Type B pancreatic cell (in vitro differentiated cells): ENCODE data around the gene TOX3. TPM values are rescaled to one million over a fixed set of nuclear protein-coding genes. Genes with fewer than 3 reads are reported as not detected.

Experiments used
- DNase-seq: peaks from one replicate; pipeline ENCODE4 v3.0.0; 2021; ENCODE audit warnings: mixed read lengths; ENCODE audit not compliant: unreplicated experiment; ENCODE audit errors: extremely low spot score
- H3K27ac Mint-ChIP-seq: 2 replicates; pipeline ENCODE4 v1.8.0; 2021; ENCODE audit warnings: mild to moderate bottlenecking, mixed read lengths
- H3K27me3 Mint-ChIP-seq: 2 replicates; pipeline ENCODE4 v1.8.0; 2021; ENCODE audit warnings: mixed read lengths
- H3K36me3 Mint-ChIP-seq: 2 replicates; pipeline ENCODE4 v1.8.0; 2021; ENCODE audit warnings: mixed read lengths
- H3K4me1 Mint-ChIP-seq: one replicate; pipeline ENCODE4 v1.8.0; 2021; ENCODE audit warnings: mixed read lengths; ENCODE audit not compliant: unreplicated experiment
- H3K4me3 Mint-ChIP-seq: 2 replicates; pipeline ENCODE4 v1.8.0; 2021; ENCODE audit warnings: mild to moderate bottlenecking, mixed read lengths
- H3K9me3 Mint-ChIP-seq: 2 replicates; pipeline ENCODE4 v1.8.0; 2021; ENCODE audit warnings: mixed read lengths
- total RNA-seq: library from RNA; stranded (reverse); gene quantifications from 2 replicates; pipeline ENCODE4 v1.2.1, GENCODE V29; 2021; ENCODE audit warnings: low replicate concordance
- TF ChIP-seq, protein P1 (sequence below): fragments of 200-600 bp; sonication (generic); conservative IDR thresholded peaks from 2 replicates; pipeline ENCODE4 v1.5.0; 2021; ENCODE audit warnings: antibody characterized with exemption, mild to moderate bottlenecking

TOX3 gene
- total RNA-seq, 1 donor from 2014 or later, result 18.4 TPM

DNA sequence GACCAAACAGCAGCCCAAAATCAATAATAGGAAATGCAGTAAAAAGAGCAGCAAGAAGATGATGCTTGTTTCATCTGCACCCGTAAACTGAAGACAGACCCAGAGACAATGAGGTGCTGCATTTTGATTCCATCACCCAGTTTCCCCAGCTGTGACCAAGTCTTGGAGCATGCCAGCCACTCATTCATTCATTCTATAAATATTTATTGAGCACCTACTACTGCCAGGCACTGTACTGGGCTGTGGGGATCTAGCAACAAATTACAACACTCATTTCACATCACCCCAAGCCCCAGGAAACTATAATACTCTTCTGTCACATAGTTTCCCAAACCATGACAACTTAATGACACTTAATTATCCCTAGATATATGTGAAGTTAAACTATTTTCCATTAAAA, 79.2 kb downstream of the TOX3 start:
- Mint-ChIP-seq H3K4me1 (peaks cover 6% of the 10 kb centered on the region), H3K4me3 (no peak overlapping the region), H3K36me3 (no peaks in the 10 kb centered on the region), H3K27me3 (peaks cover 64% of the 10 kb centered on the region), H3K9me3 (no peaks in the 10 kb centered on the region), H3K27ac (no peak overlapping the region)
- TF ChIP-seq, protein P1, sequence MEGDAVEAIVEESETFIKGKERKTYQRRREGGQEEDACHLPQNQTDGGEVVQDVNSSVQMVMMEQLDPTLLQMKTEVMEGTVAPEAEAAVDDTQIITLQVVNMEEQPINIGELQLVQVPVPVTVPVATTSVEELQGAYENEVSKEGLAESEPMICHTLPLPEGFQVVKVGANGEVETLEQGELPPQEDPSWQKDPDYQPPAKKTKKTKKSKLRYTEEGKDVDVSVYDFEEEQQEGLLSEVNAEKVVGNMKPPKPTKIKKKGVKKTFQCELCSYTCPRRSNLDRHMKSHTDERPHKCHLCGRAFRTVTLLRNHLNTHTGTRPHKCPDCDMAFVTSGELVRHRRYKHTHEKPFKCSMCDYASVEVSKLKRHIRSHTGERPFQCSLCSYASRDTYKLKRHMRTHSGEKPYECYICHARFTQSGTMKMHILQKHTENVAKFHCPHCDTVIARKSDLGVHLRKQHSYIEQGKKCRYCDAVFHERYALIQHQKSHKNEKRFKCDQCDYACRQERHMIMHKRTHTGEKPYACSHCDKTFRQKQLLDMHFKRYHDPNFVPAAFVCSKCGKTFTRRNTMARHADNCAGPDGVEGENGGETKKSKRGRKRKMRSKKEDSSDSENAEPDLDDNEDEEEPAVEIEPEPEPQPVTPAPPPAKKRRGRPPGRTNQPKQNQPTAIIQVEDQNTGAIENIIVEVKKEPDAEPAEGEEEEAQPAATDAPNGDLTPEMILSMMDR, result no peak
- DNase-seq, result no peak

DNA sequence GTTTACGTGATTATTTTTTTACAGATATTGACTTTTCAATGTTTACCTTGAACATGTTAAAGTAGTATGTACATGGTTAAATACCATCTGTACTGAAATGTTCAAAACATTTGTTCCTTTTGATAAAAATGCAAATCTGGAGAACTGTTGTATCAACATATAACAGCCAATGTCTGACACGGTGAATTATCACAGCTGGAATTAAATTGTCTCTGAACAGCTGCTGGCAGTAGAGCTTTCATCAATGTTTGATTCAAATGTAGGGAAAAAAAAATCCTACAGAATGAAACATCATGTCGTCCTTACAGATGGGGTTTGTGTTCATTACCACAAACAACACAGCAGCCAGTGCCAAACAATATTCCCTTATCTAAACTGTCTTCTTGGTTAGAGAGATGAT, 79.9 kb downstream of the TOX3 start:
- Mint-ChIP-seq H3K27ac (no peak overlapping the region), H3K4me3 (no peak overlapping the region), H3K27me3 (peaks cover 62% of the 10 kb centered on the region), H3K4me1 (peaks cover 9% of the 10 kb centered on the region), H3K36me3 (no peaks in the 10 kb centered on the region), H3K9me3 (no peaks in the 10 kb centered on the region)
- TF ChIP-seq, protein P1, result no peak
- no peak for DNase-seq

DNA sequence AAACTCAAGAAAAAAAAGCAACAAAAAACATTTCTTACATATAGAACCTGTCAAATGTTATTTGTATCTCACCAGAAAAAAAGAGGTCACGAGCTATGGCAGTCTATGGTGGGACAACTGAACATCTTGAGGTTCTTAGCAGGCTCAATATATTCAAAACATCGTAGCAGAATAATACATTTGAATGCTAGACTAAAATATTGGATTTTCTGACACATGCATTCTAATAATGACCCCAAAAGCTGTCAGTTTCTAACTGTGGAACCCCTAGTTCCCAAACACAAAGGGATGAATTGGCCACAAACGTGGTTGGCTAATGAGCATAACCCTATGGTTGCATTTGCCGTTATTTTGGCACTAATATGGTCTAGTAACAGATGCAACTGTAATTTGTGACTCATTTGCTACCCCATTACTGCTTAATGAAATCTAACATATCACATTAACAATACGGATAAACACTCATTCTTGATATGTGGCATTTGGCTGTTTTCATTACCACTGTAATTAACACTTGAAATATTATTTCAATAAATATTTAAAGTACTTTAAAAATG, 81.2 kb downstream of the TOX3 start:
- DNase-seq, result no peak
- Mint-ChIP-seq H3K4me1 (peaks cover 13% of the 10 kb centered on the region), H3K27me3 (peaks cover 59% of the 10 kb centered on the region), H3K9me3 (no peaks in the 10 kb centered on the region), H3K4me3 (no peak overlapping the region), H3K36me3 (no peaks in the 10 kb centered on the region), H3K27ac (no peak overlapping the region)
- TF ChIP-seq, protein P1, result no peak

DNA sequence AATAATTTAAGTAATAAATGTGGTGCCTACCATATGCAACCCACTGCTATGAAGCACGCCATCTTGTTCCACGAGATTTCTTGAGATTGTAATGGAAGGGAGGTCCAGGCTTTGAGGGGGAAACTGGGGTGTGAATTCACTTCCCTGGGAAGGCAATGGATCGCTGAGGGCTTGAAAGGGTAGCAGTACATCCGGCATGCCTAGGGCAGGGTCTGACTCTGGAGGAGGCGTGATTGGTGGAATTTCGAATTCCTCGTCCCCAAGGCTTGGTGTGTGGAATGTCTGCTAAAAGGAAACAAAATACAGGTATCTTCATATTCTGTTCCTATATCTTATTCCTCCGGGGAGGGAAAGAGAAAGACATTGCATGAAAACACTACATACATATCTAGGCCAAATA, 83.0 kb downstream of the TOX3 start:
- H3K27me3 Mint-ChIP-seq, result peaks cover 53% of the 10 kb centered on the region
- H3K9me3 Mint-ChIP-seq, result no peaks in the 10 kb centered on the region
- H3K36me3 Mint-ChIP-seq, result no peaks in the 10 kb centered on the region
- TF ChIP-seq, protein P1, result no peak
- peaks cover 15% of the 10 kb centered on the region for H3K4me1 Mint-ChIP-seq
- H3K27ac Mint-ChIP-seq, result no peak overlapping the region
- no peak for DNase-seq
- H3K4me3 Mint-ChIP-seq, result no peak overlapping the region

DNA sequence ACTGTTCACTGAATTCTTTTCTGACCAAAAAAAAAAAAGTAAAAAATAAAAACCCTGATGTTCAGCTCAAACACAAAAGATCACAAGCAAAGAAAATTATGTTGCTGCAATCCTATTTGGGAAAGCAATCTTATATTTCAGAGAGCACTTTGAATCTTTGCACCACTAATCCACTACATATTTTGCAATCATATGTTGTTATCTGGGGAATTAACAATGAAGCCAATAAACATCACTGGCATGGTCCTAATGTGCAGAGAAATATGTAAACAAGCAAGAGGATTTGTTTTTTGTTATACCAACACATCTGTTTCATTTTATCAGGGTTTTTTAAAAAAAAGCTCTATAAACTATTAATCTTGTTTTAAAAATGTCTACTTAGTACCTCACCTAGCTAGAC, 84.1 kb downstream of the TOX3 start:
- no peak for DNase-seq
- Mint-ChIP-seq H3K4me3 (no peak overlapping the region), H3K4me1 (peaks cover 20% of the 10 kb centered on the region), H3K27me3 (peaks cover 51% of the 10 kb centered on the region), H3K27ac (no peak overlapping the region), H3K9me3 (no peaks in the 10 kb centered on the region), H3K36me3 (no peaks in the 10 kb centered on the region)
- TF ChIP-seq, protein P1, result no peak

DNA sequence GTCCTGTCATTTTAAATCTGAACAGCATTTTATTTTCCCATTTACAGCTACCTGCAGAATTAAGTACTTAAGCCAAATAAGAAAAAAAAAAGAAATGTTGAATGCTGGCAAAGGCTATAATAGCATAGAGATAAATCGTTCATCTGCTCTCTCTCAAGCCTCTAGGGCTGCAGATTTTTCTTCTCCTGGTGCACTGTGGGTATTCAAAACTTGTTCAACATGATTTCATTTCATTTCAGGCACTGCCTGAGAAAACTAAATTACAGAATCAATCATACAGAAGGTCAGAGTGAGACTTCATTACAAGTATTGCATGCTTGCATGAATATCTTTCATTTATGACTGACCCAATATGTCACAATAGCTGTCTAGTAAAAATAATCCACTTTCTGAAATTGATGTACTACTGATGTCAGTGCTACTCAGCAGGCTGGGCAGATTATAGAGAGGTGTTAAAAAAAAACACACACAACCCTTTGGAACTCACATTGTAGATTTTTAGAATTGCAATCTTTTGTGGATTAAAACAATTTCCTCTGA, 86.2 kb downstream of the TOX3 start:
- TF ChIP-seq, protein P1, result no peak
- Mint-ChIP-seq H3K36me3 (peaks cover 3% of the 10 kb centered on the region), H3K4me1 (peaks cover 15% of the 10 kb centered on the region), H3K4me3 (no peak overlapping the region), H3K27me3 (peaks cover 42% of the 10 kb centered on the region), H3K9me3 (no peaks in the 10 kb centered on the region), H3K27ac (no peak overlapping the region)
- no peak for DNase-seq
